Motor neuron (in vitro differentiated cells): ENCODE measurements around the gene EPHA4. TPM values are rescaled to one million over a fixed set of nuclear protein-coding genes. Genes with fewer than 3 reads are reported as not detected.

Experiments used
- ATAC-seq, 8 experiments: fragments of 200-7000 bp; cut with Tn5 transposase; replicated peaks in 6 of 8; 2 replicates each; pipeline ENCODE4 v1.8.0; 2021; ENCODE audit warnings: mild to moderate bottlenecking in 8 of 8, moderate library complexity in 8 of 8
- H3K27ac ChIP-seq, 2 donors: fragments of 250-450 bp; sonication (Bioruptor Pico); 2 replicates each; pipeline ENCODE4 v1.9.0; 2021; ENCODE audit warnings: antibody characterized with exemption in 2 of 2, mild to moderate bottlenecking in 2 of 2, moderate library complexity in 1 of 2
- H3K4me1 ChIP-seq, 2 donors: fragments of 250-450 bp; sonication (Bioruptor Pico); replicated peaks in 1 of 2; 2 replicates each; pipeline ENCODE4 v1.6.1; 2021; ENCODE audit warnings: antibody characterized with exemption in 2 of 2, mild to moderate bottlenecking in 2 of 2, moderate library complexity in 1 of 2
- H3K4me3 ChIP-seq, 5 donors: fragments of 250-450 bp; sonication (Bioruptor Pico); 2 replicates each; pipeline ENCODE4 v1.9.0; 2021; ENCODE audit warnings: antibody characterized with exemption in 5 of 5, mild to moderate bottlenecking in 5 of 5, moderate library complexity in 4 of 5
- WGBS, 10 experiments: fragments of 450-650 bp; shearing (Covaris generic); methylation state at CpG; one replicate each; pipeline ENCODE4 v1.0.0; 2022; 5-methylcytosine and 5-hydroxymethylcytosine counted together
- in situ Hi-C, 9 experiments: fragments of 400-800 bp; cut with MboI; loops; one replicate each; pipeline ENCODE4 v1.15.0; 2021; ENCODE audit warnings: low sequenced_read_pairs in 9 of 9, low pct_unique_long_range_greater_than_20kb in 2 of 9; ENCODE audit not compliant: unreplicated experiment in 9 of 9
- total RNA-seq, 8 experiments: library from RNA; unstranded; fragments of 300-600 nt; gene quantifications; 2 replicates each; pipeline versions ENCODE4 v1.2.3 to v1.2.4, GENCODE V29; 2022

Gene EPHA4
- 10 to 100 TPM; 14.0 to 39.8 (median 18.8) TPM for total RNA-seq

DNA sequence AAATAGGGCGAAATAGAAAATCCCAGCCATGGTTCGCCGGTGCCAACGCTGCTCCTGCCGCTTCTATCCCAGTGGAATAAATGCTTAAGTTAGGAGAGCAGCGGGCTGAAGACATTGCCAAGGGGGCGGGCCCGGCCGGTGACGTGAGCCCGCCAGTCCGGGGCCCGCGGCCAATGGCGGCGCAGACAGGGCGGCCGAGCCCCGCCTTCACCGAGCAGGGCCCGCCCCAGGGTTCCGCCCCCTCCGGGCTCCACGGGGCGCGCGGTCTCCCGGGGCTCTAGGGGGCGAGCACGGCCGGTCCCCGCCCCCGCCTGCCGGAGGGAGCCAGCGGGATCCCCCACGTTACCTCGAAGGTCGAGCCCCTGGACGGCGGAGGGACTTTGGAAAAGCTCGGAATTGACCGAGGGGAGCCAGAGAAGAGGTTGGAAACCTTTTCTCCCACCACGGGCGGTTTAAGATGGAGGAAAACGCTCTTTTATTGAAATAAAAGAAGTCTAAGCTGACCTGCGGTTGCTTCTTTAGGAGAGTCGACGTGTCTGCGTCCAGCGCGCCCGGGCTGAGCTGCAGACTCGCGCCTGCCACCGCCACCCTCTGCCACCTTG lies at the start of gene EPHA4:
Gene EPHA4 (minus strand): TSS at position 86 of the 602 bp plus-strand sequence. CDS start 56 bp downstream, at position 30.
- ATAC-seq = peak; percentile 61 to 82 (median 75)
- in situ Hi-C loops = loop anchor here in 7 of 9 experiments (10.0 to 25.0 kb wide), 6 partner anchors 385 to 1835 kb away; no protein-coding TSS in a partner anchor
- peaks cover under 1 to 14% of the 10 kb centered on the region in 2 donors for H3K4me1 ChIP-seq
- peak within 1 kb of the TSS in 1 of 2 donors; percentile 60 for H3K27ac ChIP-seq
- H3K4me3 ChIP-seq = peak within 1 kb of the TSS; percentile 53 to 60 (median 56)
- WGBS, 10 experiments = 0 to 2% (median 0%) methylated on average over 2 to 13 of the region's 55 CpGs; no CpG with 5 or more reads in 2 of the 10 experiments

DNA sequence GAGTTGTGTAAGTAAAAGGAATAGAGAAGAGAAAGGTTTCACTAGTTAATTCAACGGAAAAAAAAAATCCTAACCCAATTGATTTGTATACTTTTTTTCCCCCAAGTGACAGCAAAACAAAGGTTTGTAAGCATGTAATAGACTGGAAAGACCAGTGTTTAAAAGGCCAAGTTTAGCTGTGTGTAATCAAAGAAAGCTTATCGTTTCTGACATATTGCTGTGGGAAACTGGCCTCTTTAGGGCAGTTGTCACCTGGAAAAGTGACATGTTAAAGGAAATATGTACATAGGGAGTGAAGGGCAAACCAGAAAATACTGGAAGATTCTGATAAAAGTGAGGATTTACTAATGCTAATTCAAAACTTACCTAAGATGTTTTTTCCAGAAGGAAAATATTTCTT lies 45.9 kb upstream of the EPHA4 start:
- ATAC-seq = no peak
- in situ Hi-C loops = no loop called here

DNA sequence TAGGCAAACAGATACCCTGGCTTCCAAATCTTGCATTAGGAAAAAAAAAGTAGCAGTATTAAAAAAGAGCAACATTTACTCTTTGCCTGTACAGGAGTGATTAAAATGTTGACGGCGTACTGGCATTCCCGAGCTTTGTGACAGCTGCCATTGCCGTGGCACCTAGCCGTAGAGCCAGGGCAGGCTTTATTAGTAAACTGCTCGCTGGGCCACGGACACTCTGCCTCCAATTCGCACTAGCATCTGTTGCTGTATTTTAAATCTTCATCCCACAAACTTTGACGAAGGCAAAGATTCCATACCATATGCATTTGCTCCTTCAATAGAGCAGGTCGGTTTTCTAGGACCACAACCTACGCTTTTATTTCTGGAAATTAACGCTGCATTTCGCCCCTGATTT lies 44.5 kb upstream of the EPHA4 start:
- no peak overlapping the region for H3K4me3 ChIP-seq
- in situ Hi-C loops = no loop called here
- ATAC-seq = no peak
- 48 to 95% (median 90%) methylated on average over 4 to 13 of the region's 13 CpGs; no CpG with 5 or more reads in 1 of the 10 experiments for WGBS, 10 experiments
- H3K27ac ChIP-seq = no peak overlapping the region
- peaks cover 0 to 2% of the 10 kb centered on the region in 2 donors for H3K4me1 ChIP-seq

More for the DNA sequence above, 45.9 kb upstream of the EPHA4 start:
- H3K27ac ChIP-seq = no peak overlapping the region
- H3K4me3 ChIP-seq = no peak overlapping the region
- no peaks in the 10 kb centered on the region for H3K4me1 ChIP-seq
- 14 to 100% (median 71%) methylated on average over 1 to 2 of the region's 2 CpGs for WGBS, 10 experiments

DNA sequence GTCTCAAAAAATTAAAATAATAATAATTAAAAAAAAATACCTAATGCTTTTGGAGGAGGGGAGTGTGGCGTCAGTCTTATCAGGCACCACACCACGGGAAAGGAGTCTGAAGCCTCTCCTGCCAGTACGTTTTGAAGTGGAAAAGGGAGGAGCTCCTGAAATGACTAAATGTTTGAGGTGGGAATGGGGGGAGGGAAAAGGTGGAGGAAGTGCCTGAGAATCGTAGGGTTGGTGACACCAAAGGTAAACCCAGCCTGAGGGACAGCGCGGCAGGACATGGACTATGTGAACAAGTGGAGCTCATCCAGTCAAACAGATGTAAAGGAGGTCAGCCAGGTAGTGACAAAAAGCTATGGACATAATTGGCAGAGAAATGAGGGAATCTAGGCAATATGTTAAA lies 42.2 kb upstream of the EPHA4 start:
- Histone ChIP-seq H3K27ac (no peak overlapping the region), H3K4me3 (no peak overlapping the region), H3K4me1 (peaks cover 0 to 2% of the 10 kb centered on the region in 2 donors)
- in situ Hi-C loops = no loop called here
- no peak for ATAC-seq
- WGBS, 10 experiments = 45 to 88% (median 71%) methylated on average over 2 to 6 of the region's 6 CpGs; no CpG with 5 or more reads in 1 of the 10 experiments

DNA sequence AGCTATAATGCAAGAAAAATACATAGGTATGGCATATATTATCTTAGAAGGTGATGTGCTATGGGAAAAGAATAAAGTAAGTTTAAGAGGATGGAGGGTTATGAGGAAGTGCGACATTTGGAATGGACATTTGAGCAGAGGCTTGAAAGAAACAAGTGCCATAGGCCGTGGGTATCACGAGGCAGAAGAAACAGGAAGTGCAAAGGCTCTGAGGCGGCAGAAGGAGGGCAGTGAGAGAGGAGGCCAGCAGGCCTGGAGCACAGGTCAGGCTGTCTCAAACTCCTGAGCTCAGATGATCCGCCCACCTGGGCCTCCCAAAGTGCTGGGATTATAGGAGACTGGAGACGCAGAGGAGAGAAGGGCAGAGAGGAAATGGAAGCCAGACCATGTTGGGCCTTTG lies 40.7 kb upstream of the EPHA4 start:
- peaks cover 2 to 3% of the 10 kb centered on the region in 2 donors for H3K4me1 ChIP-seq
- H3K4me3 ChIP-seq = no peak overlapping the region
- in situ Hi-C loops = no loop called here
- no peak overlapping the region for H3K27ac ChIP-seq
- 55 to 100% (median 95%) methylated on average over 2 to 6 of the region's 6 CpGs for WGBS, 10 experiments
- no peak for ATAC-seq

DNA sequence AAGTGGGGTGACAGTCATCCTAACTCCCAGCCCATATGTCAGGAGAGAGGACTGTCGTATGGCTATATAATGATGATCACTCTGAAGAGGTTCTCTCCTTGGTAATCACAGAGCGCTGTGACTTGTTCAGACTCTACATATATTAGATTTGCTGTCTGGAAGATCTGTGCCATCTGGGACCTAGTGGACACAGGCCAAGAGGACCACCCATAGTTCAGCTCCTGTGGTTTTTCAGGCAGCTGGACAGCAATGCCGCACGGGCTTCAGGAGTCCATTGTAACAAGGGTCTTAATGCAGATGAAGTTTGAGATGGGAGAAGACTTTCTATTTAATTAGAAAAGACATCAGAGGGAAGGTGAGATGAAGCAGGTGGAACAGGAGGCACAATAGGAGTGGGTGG lies 40.1 kb upstream of the EPHA4 start:
- in situ Hi-C loops = no loop called here
- Histone ChIP-seq H3K4me1 (peaks cover 3 to 4% of the 10 kb centered on the region in 2 donors), H3K27ac (no peak overlapping the region), H3K4me3 (no peak overlapping the region)
- 0 to 100% (median 75%) methylated on average over 1 to 4 of the region's 4 CpGs; no CpG with 5 or more reads in 3 of the 10 experiments for WGBS, 10 experiments
- no peak for ATAC-seq

DNA sequence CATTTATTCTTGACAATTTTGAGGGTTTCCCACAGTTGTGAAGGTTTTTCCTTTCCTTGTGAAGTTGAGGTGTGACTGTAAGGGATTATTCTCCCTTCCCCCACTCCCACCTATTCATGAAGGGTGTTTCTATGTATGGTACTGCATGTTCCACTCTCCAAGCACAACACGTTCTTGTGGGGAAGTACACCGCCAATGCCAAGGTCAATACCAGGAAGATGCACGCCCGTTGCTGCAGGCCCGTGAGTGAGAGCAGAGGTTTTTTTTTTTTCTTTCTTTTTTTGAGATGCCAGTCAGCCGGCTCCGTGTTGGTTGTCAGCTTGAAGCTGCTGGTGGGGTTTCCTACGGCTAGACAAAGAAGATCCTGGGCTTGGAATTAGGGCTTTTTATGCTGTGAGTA lies 38.6 kb upstream of the EPHA4 start:
- peaks cover 14 to 19% of the 10 kb centered on the region in 2 donors for H3K4me1 ChIP-seq
- in situ Hi-C loops = no loop called here
- 0 to 93% (median 75%) methylated on average over 1 to 8 of the region's 8 CpGs; no CpG with 5 or more reads in 2 of the 10 experiments for WGBS, 10 experiments
- no peak overlapping the region for H3K4me3 ChIP-seq
- peak in 1 of 8 experiments; percentile 23 for ATAC-seq
- H3K27ac ChIP-seq = no peak overlapping the region

DNA sequence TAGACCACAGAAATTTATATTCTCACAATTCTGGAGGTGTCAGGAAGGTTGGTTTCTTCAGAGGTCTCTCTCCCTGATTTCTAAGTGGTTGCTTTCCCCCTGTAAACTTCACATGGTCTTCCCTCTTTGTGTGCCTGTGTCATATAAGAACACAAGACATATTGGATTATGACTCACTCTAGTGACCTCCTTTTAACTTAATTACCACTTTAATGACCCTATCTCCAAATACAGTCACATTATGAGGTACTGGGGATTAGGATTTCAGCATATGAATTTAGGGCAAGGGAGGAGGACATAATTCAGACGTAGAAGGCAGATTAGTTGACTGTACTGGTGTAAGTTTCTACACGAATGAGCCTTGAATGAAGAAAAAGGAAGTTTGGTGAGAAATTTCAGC lies 38.2 kb upstream of the EPHA4 start:
- Histone ChIP-seq H3K4me1 (peaks cover 14 to 19% of the 10 kb centered on the region in 2 donors), H3K27ac (no peak overlapping the region), H3K4me3 (no peak overlapping the region)
- 0 to 71% (median 42%) methylated on average over 1 to 2 of the region's 2 CpGs; no CpG with 5 or more reads in 3 of the 10 experiments for WGBS, 10 experiments
- ATAC-seq = peak in 4 of 8 experiments; percentile 18 to 51 (median 32)
- in situ Hi-C loops = no loop called here

DNA sequence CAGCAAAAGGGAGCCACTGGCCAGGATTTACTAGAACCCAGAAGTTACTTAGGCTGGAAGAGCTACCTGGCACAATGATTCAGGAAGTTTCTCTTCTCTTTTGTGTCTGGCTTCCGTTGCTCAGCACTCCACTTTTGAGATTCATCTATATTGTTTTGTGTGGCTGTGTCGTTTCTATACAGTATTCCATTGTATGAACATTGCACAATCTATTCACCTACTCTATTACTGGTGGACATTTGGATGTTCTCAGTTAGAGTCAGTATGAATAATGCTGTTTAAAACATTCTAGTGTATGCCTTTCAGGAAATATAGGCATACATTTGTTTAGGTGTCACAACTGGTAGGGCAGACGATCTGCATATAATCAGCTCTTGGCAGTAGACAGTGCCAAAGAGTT lies 36.3 kb upstream of the EPHA4 start:
- in situ Hi-C loops = no loop called here
- Histone ChIP-seq H3K4me3 (no peak overlapping the region), H3K4me1 (peaks cover 20 to 28% of the 10 kb centered on the region in 2 donors), H3K27ac (no peak overlapping the region)
- no peak for ATAC-seq
- WGBS, 10 experiments = 20 to 100% (median 60%) methylated on average over 1 to 3 of the region's 3 CpGs; no CpG with 5 or more reads in 4 of the 10 experiments

DNA sequence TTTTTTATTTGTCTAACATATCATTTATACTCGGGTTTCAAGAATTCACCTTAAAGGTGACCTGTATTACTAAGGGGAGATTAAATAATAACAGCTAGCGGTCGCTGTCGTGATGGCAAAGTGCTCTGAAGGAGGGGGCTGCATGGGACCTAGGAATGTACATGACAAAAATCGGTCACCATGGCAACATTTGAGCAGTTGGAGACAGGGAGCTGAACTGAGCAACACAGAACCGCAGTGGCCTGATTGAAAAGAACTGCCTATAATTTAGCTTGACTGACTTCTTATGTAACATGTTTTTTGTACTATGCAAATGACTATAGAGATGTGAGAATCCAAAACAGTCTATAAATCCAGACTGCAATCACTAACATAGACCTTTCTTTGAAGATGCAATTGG lies 34.3 kb upstream of the EPHA4 start:
- Histone ChIP-seq H3K27ac (no peak overlapping the region), H3K4me1 (peaks cover 20 to 25% of the 10 kb centered on the region in 2 donors), H3K4me3 (no peak overlapping the region)
- in situ Hi-C loops = no loop called here
- 0 to 85% (median 16%) methylated on average over 1 to 6 of the region's 6 CpGs; no CpG with 5 or more reads in 2 of the 10 experiments for WGBS, 10 experiments
- ATAC-seq = peak in 5 of 8 experiments; percentile 98 to 100 (median 100)

DNA sequence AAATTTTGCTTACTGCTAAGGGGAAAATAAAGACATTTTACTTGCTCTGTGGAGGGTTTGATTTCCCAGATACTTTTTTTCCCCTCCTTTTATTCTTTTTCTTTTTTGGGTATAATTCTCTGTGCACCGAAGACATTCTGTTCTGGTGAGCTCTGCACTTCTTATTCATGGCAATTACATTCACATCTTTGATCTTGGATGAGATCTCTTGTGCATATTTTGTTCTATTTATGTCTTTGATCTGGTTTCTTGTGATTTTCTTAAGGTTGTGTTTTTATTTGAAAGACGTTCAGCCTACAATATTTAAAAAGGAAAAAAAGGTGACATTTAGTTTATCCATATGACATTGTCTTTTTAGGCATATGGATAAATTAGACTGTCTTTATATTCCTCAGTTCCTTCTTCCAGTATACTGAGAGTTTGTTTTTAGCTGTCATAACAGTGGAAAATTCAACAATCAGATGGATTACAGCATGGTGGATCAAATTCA lies 33.7 kb upstream of the EPHA4 start:
- in situ Hi-C loops = no loop called here
- peaks cover 20 to 27% of the 10 kb centered on the region in 2 donors for H3K4me1 ChIP-seq
- no peak overlapping the region for H3K27ac ChIP-seq
- WGBS, 10 experiments = 7 to 75% (median 32%) methylated on average over 1 to 2 of the region's 2 CpGs; no CpG with 5 or more reads in 1 of the 10 experiments
- no peak overlapping the region for H3K4me3 ChIP-seq
- no peak for ATAC-seq

DNA sequence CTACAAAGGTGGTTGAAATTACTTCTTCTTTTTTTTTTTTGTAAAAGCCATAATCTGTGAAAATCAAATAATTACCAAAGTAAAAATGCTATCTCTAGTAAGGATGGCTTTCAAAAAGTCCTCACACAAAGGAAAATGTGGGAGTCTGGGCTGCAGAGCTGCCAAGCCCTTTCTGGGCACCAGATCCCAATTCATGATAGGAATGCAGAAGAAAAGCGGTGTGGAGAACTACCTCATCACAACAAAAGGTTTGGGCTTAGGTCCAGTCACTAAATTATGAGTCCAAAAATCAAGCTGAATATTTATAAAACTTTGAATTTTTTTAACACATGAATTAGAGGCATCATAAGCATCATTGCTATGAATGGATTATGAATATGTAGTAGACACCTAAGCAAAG lies 30.8 kb upstream of the EPHA4 start:
- WGBS, 10 experiments = 0 to 100% (median 88%) methylated on average over 1 of the region's 1 CpG; no CpG with 5 or more reads in 2 of the 10 experiments
- no peak overlapping the region for H3K4me3 ChIP-seq
- no peak overlapping the region for H3K27ac ChIP-seq
- in situ Hi-C loops = no loop called here
- no peak for ATAC-seq
- H3K4me1 ChIP-seq = peaks cover 17 to 36% of the 10 kb centered on the region in 2 donors

DNA sequence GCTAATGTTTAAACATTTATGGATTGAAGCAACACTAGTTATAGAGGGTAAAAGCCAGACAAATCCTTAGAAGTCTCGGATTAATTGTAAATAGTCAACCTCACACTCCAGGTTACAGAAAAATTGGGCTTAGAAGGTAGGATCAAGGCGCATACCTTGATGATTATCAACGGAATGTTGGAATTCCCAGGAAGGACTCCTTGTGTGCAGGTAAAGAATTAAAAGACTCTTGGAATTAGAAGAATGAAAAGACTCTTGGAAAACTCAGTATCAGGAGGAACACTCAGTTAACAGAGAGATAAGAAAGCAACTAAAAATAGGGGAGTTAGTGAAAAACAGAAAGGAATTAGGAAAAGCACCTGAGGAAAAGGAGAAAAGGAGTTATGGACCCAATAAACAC lies 29.3 kb upstream of the EPHA4 start:
- Histone ChIP-seq H3K4me1 (peaks cover 11 to 27% of the 10 kb centered on the region in 2 donors), H3K4me3 (no peak overlapping the region), H3K27ac (no peak overlapping the region)
- in situ Hi-C loops = no loop called here
- ATAC-seq = no peak
- WGBS, 10 experiments = 45 to 100% (median 87%) methylated on average over 1 to 3 of the region's 3 CpGs
